GDM1 (cell line): ENCODE measurements around the gene CTNNA1.

ENCODE experiments used
- DNase-seq: peaks from one replicate; lab custom pipeline; 2025; lab: John Stamatoyannopoulos, UW

Gene CTNNA1

DNA sequence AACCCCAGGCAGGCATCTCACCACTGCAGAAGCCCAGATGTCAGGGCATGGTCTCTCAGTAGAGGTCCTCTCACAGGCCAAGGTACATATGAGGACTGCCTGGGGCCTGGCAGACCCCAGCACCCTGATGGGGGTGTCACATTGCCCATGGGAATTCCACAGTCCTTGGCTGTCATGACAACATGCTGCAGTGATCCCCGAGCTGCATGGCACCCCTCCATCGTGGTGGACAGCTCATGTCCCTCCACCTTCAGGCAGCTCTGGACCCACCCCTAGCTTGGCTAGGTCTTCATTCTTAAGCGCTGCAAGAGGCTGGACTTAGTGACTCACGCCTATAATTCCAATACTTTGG is 196.0 kb downstream of the CTNNA1 start:
- DNase-seq = no peak

DNA sequence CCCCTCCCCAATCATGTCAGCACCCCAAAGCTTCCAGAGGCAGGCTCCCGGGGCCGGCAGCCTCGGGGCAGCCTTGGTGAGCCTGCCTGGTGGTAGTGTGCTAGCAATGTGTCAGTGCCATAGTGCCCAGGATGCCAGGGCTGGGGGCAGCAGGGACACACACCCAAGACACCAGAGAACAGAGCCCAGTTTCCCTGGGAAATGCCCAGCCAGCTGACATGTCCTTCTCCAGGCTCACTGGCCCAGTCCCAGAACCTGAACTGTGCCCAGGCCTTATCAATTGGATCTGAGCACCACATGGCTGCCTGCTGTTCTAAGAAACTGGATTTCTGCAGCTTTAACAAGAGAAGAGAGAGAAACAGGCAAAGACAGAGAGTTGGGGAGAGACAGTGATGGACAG is 196.8 kb downstream of the CTNNA1 start:
- DNase-seq = no peak

DNA sequence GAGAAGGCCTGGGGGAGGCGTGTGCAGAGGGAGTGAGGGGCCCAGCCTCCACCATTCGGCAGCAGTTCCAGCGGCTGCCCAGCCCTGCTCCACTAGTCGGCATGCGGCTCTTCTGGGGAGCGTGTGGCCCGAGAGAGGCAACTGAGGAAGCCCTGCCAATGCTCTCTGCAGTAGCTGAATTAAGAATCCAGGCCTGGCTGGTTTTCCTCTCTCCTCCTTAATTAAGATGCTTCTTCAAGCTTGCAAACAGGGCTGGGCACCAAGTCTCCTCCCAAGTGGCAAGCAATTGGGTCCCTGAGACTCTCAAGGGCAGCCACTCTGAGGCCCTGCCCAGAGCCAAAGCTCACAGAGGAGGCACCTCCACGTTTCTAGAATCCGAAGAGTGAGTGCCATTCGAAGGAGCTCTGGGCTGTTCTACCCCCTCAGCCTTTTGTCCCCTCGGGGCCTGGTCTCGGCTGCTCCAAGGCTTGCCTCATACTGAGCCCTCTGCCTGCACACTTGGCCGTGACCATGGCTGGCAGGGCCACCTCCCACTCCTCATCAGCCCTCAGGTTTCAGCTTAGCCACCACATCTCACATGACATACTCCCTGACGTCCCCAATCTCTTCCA is 197.3 kb downstream of the CTNNA1 start:
- no peak for DNase-seq

DNA sequence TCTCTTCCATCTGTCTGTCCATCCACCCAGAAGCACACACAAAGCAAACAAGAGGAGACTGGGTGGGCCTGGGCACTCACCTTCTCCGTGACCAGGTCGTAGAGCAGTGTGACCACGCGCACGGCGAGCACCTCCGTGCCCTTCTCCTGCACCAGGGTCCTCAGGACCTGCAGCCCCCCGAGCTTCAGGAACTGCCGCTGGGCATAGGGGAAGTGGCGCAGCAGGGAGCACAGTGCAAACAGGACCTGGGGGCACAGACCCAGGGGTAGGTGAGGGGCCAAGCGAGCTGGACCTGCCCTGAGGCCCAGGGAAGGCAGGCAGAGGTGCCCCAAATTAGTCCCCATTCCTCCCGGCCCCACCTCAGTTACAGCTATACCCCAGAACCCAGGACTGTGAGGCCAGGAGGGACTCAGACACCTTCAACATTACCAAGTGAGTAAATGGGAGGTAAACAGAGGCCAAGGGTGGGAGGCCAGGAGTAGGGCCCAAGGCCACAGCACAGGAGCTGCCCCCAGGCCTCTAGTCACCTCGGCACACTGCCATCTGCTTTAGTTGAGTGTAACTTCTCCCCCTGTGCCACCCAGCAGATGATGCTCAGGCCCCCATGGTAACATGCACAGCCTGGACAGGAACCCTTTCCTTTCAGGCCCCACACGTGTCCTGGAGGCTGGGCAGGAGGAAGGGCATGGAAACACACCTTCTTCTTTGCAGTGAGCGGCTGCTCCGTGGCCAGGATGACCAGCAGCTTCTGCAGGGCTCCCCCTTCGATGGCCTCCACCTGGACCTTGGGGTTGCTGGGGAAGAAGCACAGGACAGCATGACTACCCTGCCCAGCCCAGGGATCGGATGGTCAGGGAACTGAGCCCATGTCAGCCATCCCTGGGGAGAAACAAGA is 198.1 kb downstream of the CTNNA1 start:
- no peak for DNase-seq

DNA sequence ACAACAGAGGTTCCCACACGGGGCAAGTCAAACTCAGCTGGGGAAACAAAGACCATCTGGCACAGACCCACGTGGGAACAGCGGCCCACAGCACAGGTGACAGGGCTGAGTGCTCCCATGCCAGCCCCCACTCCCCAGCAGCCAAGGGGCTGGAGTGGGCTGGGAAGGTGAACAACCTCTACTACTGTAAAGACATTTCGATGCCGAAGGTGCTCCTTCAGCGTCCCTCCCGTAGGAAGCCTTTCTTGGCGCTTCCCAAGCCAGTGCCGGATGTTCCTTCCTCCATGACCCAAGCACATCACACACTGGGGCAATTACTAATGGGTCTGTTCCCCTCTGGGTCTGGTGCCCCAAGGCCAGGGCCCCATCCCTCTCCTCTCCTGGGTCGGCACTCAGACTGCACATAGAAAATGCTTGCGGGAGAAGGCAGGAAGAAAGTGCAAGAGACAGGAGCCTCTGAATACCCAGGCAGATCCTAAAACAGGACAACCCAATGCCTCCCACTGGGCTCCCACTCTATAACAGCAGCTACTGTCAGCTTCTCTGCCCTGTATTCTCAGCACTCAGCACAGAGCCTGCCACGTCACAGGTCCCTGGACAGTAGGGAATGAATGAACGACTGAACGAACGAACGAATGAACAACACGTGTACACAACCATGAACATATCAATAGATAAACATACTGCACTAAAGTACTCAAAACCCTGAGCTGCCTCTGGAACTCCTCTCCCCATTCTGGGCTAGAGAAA is 198.9 kb downstream of the CTNNA1 start:
- no peak for DNase-seq

DNA sequence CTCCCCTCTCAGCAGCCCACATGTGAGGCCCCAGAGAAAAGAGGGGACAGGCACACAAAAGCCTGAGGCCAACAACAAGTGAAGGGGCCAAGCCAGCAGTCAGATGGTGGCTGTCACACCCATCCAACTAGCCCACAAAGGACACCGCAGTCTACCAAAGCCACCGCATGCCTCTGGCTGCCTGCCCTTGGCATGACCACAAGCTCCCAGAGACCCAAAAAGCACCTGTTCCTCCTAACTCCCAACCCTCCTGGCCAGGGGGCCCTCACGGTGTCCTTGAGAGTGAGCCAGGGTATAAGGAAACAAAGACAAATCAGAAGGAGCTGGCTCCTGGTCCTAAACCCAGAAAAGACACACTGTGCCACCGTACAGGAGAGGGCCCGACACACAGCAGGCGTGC is 199.7 kb downstream of the CTNNA1 start:
- DNase-seq = no peak

DNA sequence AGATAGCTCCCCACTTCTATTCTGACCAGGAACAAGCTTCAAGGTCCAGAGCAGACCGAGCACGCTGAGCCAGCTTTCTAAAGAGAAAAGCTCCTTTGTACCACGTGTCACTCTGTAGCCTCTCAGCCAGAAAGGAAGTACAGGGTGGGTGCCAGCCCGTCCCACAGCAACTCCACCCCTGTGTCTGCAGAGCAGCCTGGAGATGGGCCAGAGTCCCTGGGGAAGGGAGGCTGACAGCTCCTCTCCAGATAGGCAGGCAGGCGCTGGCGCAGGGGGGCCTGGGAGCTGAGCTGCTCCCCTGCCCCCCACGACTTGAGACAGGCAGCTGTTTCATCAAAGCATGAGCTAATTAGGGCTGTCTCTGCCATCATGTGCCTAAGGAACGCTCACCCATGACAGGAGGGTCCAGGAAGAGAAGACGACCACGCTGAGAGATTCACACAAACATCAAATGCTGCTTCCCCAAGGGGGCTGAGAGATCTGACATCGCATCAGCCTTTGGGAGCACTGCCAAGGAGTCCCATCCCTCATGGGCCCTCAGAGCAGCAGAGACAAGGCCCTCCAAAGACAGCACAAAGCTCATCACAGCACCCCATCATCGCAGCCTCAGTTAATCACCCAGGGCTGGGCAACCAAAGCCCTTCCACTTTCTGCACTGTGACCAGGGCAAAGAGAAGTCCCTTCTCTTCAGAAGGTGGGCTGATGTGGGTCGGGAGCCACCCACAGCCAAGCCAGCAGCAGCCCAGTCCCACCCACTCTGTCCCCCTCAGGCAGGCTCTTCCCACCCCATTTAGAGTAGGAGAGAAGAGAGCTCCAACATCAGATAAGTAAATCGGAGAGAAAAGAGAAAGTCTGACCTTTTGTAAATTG is 200.4 kb downstream of the CTNNA1 start:
- peak; percentile 24 for DNase-seq

DNA sequence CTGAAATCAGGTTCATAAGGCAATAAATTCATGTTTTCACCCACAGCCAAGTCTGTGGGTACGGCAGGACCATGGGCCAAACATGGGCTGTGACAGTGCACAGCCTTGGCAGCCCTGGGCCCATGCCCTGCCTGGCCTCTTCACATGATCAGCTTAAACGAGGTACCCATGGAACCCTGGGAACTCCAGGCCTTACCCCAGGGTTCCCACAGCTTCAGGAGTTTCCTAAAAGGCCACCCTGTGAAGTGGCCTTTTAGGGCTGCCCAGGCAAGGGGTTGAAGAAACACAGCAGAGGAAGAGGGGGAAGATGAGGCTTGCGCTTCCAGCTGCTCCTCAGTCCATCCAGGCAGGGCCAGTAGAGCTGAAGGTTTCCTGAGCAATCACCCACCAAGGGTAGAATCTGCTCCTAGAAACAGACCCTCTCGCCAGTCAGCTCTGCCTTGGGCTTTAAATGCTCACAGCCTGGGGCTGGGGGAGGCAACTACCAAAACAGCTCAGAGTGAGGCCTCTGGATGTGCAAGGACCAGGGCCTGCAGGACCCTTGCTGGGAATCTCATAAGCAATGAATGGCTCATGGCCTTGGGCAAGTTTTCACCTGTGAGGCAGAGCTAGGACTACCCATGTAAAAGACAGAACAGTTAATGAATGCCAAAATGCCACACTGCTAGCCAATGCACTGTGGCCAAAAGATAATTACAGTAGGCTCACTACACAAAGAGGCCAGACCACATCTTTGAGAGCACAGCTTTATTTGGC is 201.2 kb downstream of the CTNNA1 start:
- DNase-seq = no peak

DNA sequence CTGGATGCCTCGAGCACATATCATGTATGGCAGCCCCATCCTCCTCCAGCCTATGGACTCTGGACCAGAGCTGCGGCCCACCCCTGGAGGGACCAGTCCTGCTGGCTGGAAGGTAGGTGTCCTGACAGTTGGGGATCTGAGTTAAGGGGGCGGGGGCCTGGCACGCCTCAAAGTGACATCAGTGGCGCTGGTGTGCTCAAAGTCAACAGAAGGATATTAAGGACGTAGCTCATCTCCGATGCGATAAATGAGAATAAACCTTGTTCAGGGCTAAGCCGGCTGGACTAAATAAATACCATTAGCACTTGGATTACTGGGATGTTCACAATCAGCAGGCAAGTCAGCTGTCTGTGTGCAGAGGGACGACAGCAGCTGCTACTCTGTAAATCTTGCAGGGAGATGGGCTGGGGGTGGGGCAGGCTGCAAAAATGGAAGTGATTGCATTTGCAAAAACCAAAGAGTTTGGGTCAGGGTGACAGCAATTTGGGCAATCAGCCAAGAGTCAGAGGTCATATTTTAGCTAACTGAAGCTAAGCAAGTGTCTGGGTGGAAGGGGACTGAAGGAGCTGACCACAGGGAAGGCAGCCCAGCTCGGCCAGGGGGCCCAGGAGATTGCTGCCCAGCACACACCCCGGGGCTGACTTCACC is 201.9 kb downstream of the CTNNA1 start:
- no peak for DNase-seq

DNA sequence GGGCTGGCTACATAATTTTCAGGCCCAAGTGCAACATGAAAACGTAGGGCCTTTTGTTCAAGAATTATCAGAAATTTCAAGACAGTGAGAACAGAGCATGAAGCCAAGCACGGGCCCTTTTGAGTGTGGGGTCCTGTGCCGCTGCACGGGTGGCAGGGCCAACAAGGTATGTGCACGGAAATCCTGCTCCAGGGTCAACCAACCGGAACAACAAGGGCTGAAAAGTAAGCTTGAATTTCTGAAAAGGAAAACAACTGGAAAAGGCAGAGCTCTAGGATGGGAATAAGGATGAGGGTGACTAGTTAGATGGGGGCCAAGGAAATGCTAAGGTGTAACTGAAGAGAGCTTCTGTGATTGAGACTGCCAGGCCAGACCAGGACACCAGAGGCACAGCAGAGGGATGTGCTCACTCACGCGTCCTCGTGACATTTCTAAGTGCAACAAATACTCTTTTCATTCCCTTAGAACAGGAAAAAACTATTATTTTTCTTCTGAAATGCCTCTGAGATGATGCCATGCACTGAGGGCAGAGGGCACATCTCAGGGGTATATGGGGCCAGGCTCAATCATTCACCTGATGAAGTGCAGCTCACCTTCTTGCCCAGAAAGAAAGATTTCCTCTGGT is 202.6 kb downstream of the CTNNA1 start:
- DNase-seq = no peak

DNA sequence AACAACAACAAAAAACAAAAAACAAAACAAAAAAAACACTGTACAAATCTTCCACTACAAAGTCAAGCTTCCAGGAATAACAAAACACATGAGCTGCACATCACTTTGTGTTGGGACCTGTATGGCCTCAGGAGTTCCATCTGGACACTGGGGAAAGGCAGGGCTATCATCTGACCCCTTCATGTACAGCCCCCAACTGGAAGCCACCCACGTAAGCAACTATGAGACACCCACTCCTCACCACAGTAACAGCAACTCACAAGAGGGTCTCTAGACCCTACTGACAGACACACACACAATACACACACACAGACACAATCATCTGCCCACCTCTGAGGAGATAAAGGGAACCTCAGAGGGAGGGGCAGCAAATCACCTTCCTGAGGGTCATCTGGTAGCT is 203.6 kb downstream of the CTNNA1 start:
- DNase-seq = no peak

DNA sequence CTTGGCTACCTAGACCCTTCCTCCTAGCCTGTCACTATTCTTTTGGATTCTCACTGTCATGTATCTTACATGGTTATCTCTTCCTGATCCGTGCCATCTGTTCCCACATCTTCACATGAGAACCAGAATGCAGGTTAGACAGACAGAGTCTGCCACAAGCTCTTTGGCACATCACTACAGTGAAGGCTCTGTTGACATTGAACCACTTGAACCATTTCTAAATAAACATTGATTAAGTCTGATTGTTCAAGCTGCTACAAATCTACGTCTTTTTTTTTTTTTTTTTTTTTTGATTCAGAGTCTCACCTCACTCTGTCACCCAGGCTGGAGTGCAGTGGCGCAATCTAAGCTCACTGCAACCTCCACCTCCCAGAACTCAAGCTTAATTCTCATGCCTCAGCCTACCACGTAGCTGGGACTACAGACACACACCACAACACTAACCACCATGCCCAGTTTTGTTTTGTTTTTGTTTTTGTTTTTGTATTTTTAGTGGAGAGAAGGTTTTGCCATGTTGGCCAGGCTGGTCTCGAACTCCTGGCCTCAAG is 207.0 kb downstream of the CTNNA1 start:
- DNase-seq = no peak

DNA sequence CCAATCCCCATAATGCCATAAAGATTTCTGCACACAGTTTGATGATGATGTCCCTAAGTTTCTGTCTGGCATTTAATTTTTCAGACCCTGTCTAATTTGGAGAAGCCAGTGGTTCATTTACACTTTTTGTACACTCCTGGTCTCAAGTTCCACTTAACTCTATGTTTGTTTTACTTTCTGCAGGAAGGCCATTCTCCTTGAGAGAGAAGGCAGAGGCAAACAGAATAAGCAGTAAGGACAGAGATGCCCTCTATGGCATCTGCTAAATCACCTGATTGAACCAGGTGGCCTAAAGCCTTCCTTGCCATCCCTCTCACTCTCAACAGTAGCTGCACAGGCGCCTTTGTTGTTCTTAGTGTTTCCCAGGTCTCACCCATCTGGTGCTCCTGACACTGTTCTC is 208.0 kb downstream of the CTNNA1 start:
- DNase-seq = no peak

DNA sequence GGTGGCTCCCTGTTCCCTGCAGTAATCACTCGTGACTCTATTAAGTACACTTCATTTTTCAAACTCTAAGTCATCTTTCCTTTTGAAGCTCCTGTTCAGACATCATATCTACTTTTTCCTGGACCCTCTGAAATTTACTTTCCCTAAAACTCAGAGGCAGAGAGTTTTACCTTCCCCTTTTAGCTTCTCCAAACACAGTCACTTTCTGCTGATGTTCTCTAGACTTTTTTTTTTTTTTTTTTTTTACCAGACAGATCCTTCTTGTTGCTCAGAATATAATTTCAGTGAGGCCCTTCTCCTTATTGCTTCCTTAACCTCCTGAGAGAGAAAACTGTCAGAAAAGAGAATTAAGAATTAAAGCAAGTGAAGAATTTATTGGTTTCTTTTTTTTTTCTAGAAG is 208.5 kb downstream of the CTNNA1 start:
- DNase-seq = no peak

DNA sequence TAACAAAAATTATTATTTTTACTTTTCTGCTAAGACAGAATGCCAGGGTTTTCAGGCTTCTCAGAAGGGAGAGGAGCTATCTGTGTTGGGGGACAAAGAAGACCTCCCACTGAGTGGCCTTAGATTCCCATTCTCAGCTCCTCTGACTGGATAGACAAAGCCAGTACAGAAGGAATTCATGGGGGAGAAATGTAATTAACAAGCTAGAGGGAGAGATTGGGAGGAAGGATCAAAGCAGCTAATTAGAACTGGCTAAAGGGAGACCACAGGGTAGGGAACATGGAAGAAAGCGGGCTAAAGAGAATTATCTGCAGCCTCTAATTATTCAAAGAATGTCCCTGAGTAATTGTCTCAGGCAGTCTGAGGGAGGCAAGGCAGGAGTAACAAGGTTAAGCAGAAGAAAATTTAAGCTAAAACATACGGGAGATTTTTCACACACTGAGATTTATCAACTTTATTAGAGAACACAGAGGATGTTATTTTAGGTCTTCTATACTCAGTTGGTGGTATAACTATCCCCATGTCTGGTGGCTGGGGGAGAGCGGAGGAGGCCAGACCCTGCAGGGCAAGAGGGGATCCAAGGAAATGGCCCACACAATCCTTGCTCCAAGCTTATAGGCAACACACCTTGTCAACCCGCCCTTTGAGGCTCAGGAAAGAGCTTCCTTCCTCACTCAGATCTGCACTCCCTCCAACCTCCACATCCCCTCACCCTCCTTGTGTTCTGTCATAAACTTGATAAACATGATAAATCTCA is 209.6 kb downstream of the CTNNA1 start:
- DNase-seq = no peak

DNA sequence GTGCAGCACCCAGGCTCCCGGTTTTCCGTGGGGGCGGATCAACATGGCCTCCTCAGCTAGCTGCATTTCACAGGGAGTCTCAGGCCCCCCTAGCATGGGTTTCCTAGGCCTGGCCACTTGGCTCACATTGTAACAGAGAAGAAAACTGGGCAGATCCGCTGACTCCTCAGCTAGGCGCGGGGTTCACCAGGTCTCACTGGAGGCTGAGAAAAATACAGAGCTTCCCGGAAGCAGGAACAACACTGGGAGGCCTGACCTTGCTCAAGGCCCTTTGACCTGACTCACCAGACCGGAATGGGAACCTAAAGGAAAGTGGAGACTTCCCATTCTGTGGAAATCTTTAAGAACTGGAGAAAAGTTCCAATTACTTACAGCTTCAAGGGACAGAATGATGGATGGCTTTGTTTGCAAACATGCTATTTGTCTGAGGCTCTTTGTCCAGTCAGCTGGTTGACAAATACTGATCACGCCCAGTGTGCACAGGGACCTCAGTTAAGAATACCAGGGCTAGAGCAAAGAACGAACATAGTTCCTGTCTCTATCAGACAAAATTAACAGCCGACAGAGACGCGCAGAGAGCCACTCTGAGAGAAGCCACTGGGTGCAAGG is 210.6 kb downstream of the CTNNA1 start:
- no peak for DNase-seq

DNA sequence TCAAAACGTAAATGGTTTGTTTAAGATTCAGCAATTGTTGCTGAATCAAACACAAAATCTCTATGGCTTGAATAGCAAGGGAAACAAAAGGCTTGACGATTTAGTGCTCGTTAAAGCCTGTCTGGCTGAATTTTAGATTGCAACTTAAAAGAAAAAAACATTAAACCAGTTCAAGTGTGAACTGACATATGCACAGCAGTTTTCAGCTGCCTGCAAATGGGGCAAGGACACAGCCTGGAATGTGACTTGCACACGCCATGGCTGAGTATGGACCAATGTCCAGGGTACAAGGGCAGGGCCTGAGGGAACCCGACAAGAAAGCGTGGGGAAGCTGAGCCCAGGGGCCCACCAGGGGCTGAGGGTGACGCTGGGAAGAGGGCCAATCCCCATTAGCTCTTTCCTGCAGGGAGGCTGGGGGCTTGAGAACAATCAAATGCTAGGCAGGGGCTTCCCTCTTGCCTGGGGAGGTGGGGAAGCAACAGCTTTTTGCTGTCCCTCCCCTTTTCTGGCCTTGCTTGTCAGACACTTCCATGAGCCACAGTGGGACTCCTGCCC is 211.5 kb downstream of the CTNNA1 start:
- no peak for DNase-seq

DNA sequence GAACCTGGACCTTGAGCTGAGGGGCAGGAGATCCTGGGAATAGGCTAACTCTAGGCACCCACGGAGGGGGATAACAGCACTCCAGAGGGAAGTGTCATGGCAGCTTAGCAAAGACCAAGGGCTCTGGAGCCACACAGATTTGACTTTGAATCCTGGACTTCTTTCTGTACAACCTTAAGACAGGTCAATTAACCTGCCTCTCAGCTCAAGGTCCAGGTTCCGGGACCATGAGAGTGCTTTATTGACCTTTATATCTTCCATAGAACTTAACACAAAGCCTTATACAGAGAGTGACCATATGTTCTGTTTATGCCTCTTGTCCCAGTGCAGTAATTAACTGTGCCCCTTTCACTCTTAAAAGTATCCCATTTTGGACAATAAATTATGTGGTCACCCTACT is 212.4 kb downstream of the CTNNA1 start:
- DNase-seq = no peak
